ENCODE results near the gene AFF1.

The AFF1 gene
- 68.6 to 214 (median 122) reads per million in 17 experiments for total RNA-seq

- DNase-seq = peak; percentile 96 to 98 (median 98)
These were observed at the start of gene AFF1 for GRCh38 chr4:86934771-86935565. TSS of gene AFF1 (plus strand) at chr4:86935011. CDS start at chr4:86948534, 13,523 bp downstream.

GRCh38 chr4:86890790-86891189 is 44.0 kb upstream of the AFF1 start:
- no peak for DNase-seq

- DNase-seq = peak; percentile 34 to 70 (median 46)
These were observed 42.8 kb upstream of the AFF1 start, which contains the start of gene C4orf36 for GRCh38 chr4:86891762-86892635. TSS of gene C4orf36 (minus strand) at chr4:86892422. CDS start at chr4:86891520, 902 bp downstream.

- peak in 1 of 4 experiments; percentile 14 for DNase-seq
These were observed 42.2 kb upstream of the AFF1 start for GRCh38 chr4:86892636-86892960.

- DNase-seq = no peak
These were observed 41.7 kb upstream of the AFF1 start for GRCh38 chr4:86893136-86893535.

GRCh38 chr4:86894455-86894854 is 40.4 kb upstream of the AFF1 start:
- DNase-seq = peak; percentile 10 to 71 (median 36)

GRCh38 chr4:86895692-86896488 is 38.9 kb upstream of the AFF1 start:
- DNase-seq = peak; percentile 49 to 89 (median 74)

GRCh38 chr4:86896596-86896995 is 38.2 kb upstream of the AFF1 start:
- no peak for DNase-seq

GRCh38 chr4:86898562-86898961 is 36.2 kb upstream of the AFF1 start:
- peak in 3 of 4 experiments; percentile 19 to 40 (median 22) for DNase-seq

- DNase-seq = no peak
These were observed 32.9 kb upstream of the AFF1 start for GRCh38 chr4:86901864-86902263.

GRCh38 chr4:86908251-86908657 is 26.6 kb upstream of the AFF1 start:
- peak; percentile 40 to 90 (median 71) for DNase-seq

GRCh38 chr4:86909546-86910295 is 25.1 kb upstream of the AFF1 start:
- DNase-seq = peak; percentile 42 to 68 (median 62)

- peak in 2 of 4 experiments; percentile 39 to 55 for DNase-seq
These were observed 24.4 kb upstream of the AFF1 start for GRCh38 chr4:86910369-86910768.

GRCh38 chr4:86910820-86911684 is 23.8 kb upstream of the AFF1 start:
- DNase-seq = peak in 2 of 4 experiments; percentile 32 to 45

GRCh38 chr4:86916392-86916791 is 18.4 kb upstream of the AFF1 start:
- no peak for DNase-seq

GRCh38 chr4:86917212-86918039 is 17.4 kb upstream of the AFF1 start:
- DNase-seq = no peak

- DNase-seq = peak; percentile 84 to 91 (median 86)
These were observed 16.2 kb upstream of the AFF1 start for GRCh38 chr4:86918539-86919072.

GRCh38 chr4:86919561-86920223 is 15.1 kb upstream of the AFF1 start:
- no peak for DNase-seq
